A549 treated with AZD2906 at 1 μM for 4 hours (cell line): ENCODE measurements around the gene IMPACT. TPM values are rescaled to one million over a fixed set of nuclear protein-coding genes. Genes with fewer than 3 reads are reported as not detected.

Experiments
- total RNA-seq: library from RNA; stranded (reverse); fragments of 200-300 nt; extraction: Qiagen RNA extraction; gene quantifications from 5 replicates; pipeline ENCODE4 v1.2.3, GENCODE V29; 2022

The IMPACT gene, protein sequence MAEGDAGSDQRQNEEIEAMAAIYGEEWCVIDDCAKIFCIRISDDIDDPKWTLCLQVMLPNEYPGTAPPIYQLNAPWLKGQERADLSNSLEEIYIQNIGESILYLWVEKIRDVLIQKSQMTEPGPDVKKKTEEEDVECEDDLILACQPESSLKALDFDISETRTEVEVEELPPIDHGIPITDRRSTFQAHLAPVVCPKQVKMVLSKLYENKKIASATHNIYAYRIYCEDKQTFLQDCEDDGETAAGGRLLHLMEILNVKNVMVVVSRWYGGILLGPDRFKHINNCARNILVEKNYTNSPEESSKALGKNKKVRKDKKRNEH
- 8.4 to 16.7 TPM (median 12.5 TPM) in 5 replicates for total RNA-seq

DNA sequence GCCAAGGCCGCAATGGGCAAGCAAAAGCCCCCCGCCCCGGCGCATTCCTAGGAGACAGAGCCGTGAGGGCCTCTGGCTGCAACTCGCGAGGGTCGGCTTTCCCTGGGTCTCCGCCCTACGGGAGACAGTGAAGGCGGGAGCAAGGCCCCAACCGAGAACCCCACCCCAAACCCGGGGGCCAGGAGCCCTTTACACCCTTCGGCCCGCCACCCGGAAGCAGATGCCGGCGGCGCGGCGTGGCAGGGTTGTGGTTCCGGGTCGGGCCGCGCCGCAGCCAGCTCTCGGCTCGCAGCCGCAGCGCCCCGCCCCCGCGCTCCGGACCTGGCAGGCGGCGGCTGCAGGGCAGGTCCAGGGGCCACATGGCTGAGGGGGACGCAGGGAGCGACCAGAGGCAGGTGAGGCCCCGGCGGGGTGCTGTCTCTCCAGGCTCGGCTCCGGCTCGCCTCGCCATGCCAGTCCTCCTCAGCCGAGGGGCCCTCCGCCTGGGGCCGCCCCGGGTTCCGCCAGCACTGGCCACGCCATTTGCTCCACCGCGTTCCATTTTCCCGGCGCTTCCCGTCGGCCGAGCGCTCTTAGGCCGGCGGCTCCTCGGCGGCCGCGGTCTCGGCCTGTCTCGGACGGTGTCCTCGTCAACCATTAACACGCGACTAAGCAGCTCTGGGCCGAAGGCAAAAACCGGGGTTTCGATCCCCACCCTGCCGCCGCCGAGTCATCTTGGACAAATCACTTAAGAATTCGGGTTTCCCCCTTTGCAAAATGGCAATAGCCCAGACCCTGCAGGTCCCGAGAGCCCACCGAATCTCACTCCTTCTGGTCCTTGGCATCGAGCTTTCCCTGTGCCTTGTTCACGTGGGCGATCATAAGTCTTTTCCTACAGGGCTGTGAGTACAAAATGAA is at the start of gene IMPACT:
Gene IMPACT (plus strand): TSS at position 273 of the 897 bp plus-strand sequence. CDS start 87 bp downstream, at position 360.

DNA sequence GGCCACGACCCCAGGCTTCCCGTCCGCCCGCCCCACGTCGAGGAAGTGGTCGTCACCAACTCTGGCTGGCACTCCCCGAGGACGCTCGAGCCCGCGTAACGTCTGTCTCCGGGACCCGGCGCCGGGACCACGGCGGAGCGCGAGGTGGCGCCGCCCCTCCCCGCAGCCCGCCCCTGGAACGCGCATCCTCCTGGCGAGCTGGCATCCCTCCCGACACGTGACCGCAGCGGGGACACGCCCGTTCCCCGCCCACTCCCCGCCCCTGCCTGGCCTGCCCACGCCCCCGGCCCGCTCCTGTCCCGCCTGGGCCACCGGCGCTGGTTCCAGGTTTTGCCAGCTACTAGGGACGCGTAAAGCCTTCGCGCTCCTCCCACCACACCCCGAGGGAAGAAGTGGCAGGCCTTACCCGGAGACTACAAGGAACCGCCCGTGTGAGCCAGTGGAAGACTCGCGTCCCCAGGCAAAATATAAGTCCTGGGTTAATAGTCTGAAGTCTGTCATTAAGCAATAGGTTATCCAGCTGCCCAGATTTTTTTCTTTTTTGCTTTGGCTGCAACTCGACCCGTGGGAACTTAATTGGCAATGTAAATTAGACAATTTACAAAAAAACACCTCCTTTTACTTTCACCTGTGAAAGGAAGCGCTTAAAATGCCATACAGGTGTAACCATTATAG is 28.6 kb upstream of the IMPACT start, which contains the start of gene OSBPL1A:
Gene OSBPL1A (minus strand): TSS at position 131 of the 675 bp plus-strand sequence. CDS start 20,291 bp downstream, outside the sequence.

DNA sequence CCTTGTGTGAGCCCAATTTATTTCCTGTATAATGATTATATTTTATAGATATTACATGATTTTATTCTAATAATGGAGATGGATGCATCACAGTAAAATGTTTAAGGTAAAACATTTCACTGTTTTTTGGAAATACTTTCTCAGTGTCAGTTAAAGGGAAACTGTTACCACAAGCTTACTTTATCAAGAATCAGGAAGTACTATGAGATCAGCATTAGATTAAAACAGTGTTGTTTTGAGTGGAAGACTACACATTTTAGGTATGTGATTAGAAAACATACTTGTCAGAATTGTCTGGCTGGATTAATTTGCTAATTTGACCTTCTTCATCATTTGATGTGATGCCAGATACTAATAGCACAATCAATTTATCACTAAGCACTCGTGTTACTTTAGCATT is 33.9 kb downstream of the IMPACT start, which contains the start of gene HRH4:
Gene HRH4 (plus strand): TSS at position 250 of the 400 bp plus-strand sequence. CDS start 92 bp downstream, at position 342.

Other genes with a start within 250 kb of the IMPACT start
- gene OSBPL1A, start 28.8 kb upstream of the IMPACT start, total RNA-seq, result 13.2 to 20.4 TPM (median 15.3 TPM) in 5 replicates
- gene HRH4, start 34.0 kb downstream of the IMPACT start, total RNA-seq, result 0.03 TPM in 1 of 5 replicates, not detected in the others